Keratinocyte (primary cell): Measurements from ENCODE around the gene MEA1. TPM values are rescaled to one million over a fixed set of nuclear protein-coding genes. Genes with fewer than 3 reads are reported as not detected.

Experiments used
- DNase-seq: peaks from one replicate; pipeline ENCODE4 v3.0.0-alpha.2; 2011; ENCODE audit warnings: low read depth, missing footprints, low spot score
- FAIRE-seq: peaks from 2 replicates; lab custom pipeline; 2011; peaks lifted over from hg19 to GRCh38; lab: Jason Lieb, UNC
- H2AFZ ChIP-seq: 2 replicates; pipeline ENCODE4 v1.6.0; 2012; ENCODE audit warnings: low read length, control low read depth, inconsistent platforms; ENCODE audit not compliant: control insufficient read depth
- H3K27ac ChIP-seq: 2 replicates; pipeline ENCODE4 v1.5.1; 2011; ENCODE audit warnings: low read length; ENCODE audit not compliant: control insufficient read depth, insufficient read depth
- H3K27me3 ChIP-seq: 3 replicates; pipeline ENCODE4 v1.6.0; 2011; ENCODE audit warnings: low read length; ENCODE audit not compliant: control insufficient read depth, insufficient read depth; ENCODE audit errors: extremely low read depth
- H3K36me3 ChIP-seq, 2 experiments: 2 replicates in 1 of 2; 3 replicates in 1 of 2; pipeline ENCODE4 v1.5.1; 2011; ENCODE audit warnings: low read length in 2 of 2, mild to moderate bottlenecking in 1 of 2; ENCODE audit not compliant: control insufficient read depth in 2 of 2, insufficient read depth in 2 of 2; ENCODE audit errors: extremely low read depth in 1 of 2
- H3K4me1 ChIP-seq: 3 replicates; pipeline ENCODE4 v1.5.1; 2011; ENCODE audit warnings: low read length; ENCODE audit not compliant: control insufficient read depth, insufficient read depth; ENCODE audit errors: extremely low read depth
- H3K4me2 ChIP-seq: 3 replicates; pipeline ENCODE4 v1.6.0; 2011; ENCODE audit warnings: low read depth, low read length; ENCODE audit not compliant: control insufficient read depth, insufficient read depth; ENCODE audit errors: extremely low read depth
- H3K4me3 ChIP-seq, 3 experiments: fragments of 200-600 bp in 1 of 3; sonication (generic) in 1 of 3; 2 replicates in 2 of 3; 3 replicates in 1 of 3; pipeline ENCODE4 v1.5.1; 2011 to 2016; ENCODE audit warnings: low read length in 3 of 3, mild to moderate bottlenecking in 3 of 3, control low read depth in 2 of 3, inconsistent platforms in 1 of 3, low read depth in 1 of 3, mixed read lengths in 1 of 3, mixed run types in 1 of 3, moderate library complexity in 1 of 3; ENCODE audit not compliant: control insufficient read depth in 2 of 3, insufficient read depth in 2 of 3; ENCODE audit errors: extremely low read depth in 1 of 3
- H3K79me2 ChIP-seq: 2 replicates; pipeline ENCODE4 v1.6.0; 2012; ENCODE audit warnings: low read length; ENCODE audit not compliant: control insufficient read depth, insufficient read depth
- H3K9ac ChIP-seq: 3 replicates; pipeline ENCODE4 v1.6.0; 2011; ENCODE audit warnings: low read length; ENCODE audit not compliant: control insufficient read depth, insufficient read depth; ENCODE audit errors: extremely low read depth
- H3K9me1 ChIP-seq: 3 replicates; pipeline ENCODE4 v1.6.0; 2011; ENCODE audit warnings: low read length; ENCODE audit not compliant: control insufficient read depth, insufficient read depth; ENCODE audit errors: extremely low read depth
- H3K9me3 ChIP-seq: 2 replicates; pipeline ENCODE4 v1.5.1; 2012; ENCODE audit warnings: low read depth, low read length; ENCODE audit not compliant: control insufficient read depth
- H4K20me1 ChIP-seq: 3 replicates; pipeline ENCODE4 v1.6.0; 2011; ENCODE audit warnings: low read length; ENCODE audit not compliant: control insufficient read depth, insufficient read depth; ENCODE audit errors: extremely low read depth
- CTCF ChIP-seq, 3 experiments: IDR thresholded peaks in 1 of 3; conservative IDR thresholded peaks in 1 of 3; optimal IDR thresholded peaks in 1 of 3; 2 replicates in 2 of 3; 3 replicates in 1 of 3; pipeline versions ENCODE3 to v1.5.1; 2011; ENCODE audit warnings: low read length in 3 of 3, mild to moderate bottlenecking in 3 of 3, moderate library complexity in 2 of 3, control low read depth in 1 of 3, inconsistent platforms in 1 of 3; ENCODE audit not compliant: insufficient read depth in 2 of 3; ENCODE audit errors: extremely low read depth in 1 of 3
- EZH2 ChIP-seq: IDR thresholded peaks from one replicate; pipeline ENCODE4 v1.6.1; 2012; ENCODE audit warnings: inconsistent platforms, mild to moderate bottlenecking, low read length, moderate library complexity
- dilution Hi-C: fragments of 300-500 bp; cut with MboI; formaldehyde crosslinking; loops from one replicate; pipeline ENCODE4 v1.7.0; 2020; ENCODE audit warnings: low sequenced_read_pairs; ENCODE audit not compliant: extremely low pct_ligation_motif_present
- polyA plus RNA-seq, 5 experiments: library from polyadenylated mRNA; depleted of rRNA in 3 of 5; stranded (reverse) in 3 of 5; stranded (forward) in 1 of 5; unstranded in 1 of 5; fragments of >200 nt; gene quantifications; 1 replicate in 1 of 5; 2 replicates in 3 of 5; 3 replicates in 1 of 5; pipeline versions ENCODE4 v1.2.1 to v1.2.3, GENCODE V29; 2011 to 2012; ENCODE audit warnings: missing spikeins in 2 of 5, low read depth in 1 of 5, low replicate concordance in 1 of 5

Gene MEA1
- polyA plus RNA-seq, 1 donor (not counting 4 experiments of a cell fraction or from before 2014, with no cell fraction given) = 76.1 TPM

GRCh38 chr6:43036712-43037111 is 23.0 kb upstream of the MEA1 start:
- H3K4me2 ChIP-seq = no peak overlapping the region
- DNase-seq (no peak), FAIRE-seq (no peak)
- no peak overlapping the region for H2AFZ ChIP-seq
- H3K9me3 ChIP-seq = no peaks in the 10 kb centered on the region
- H3K27me3 ChIP-seq = no peaks in the 10 kb centered on the region
- no peak overlapping the region for H3K4me3 ChIP-seq
- H3K27ac ChIP-seq = no peak overlapping the region
- peaks cover 2% of the 10 kb centered on the region for H4K20me1 ChIP-seq
- dilution Hi-C loops = no loop called here
- H3K9me1 ChIP-seq = no peaks in the 10 kb centered on the region
- H3K36me3 ChIP-seq = peaks cover 30 to 32% of the 10 kb centered on the region in 2 experiments
- TF ChIP-seq EZH2 (no peak), CTCF (optimal IDR thresholded peaks at IDR 0.05 in 1 of 3, IDR thresholded peaks at IDR 0.05 in 1 of 3, conservative IDR thresholded peaks at IDR 0.05 in 1 of 3; ENCODE audit: extremely low read depth in 1 of 3, insufficient read depth in 2 of 3, low read length in 3 of 3) (no peak)
- H3K4me1 ChIP-seq = no peaks in the 10 kb centered on the region
- H3K79me2 ChIP-seq = no peaks in the 10 kb centered on the region
- no peak overlapping the region for H3K9ac ChIP-seq

- Histone ChIP-seq H3K9me3 (no peaks in the 10 kb centered on the region), H3K36me3 (peaks cover 29 to 30% of the 10 kb centered on the region in 2 experiments), H3K4me3 (no peak overlapping the region), H2AFZ (no peak overlapping the region), H3K79me2 (no peaks in the 10 kb centered on the region), H3K9me1 (no peaks in the 10 kb centered on the region), H3K9ac (no peak overlapping the region), H3K27me3 (no peaks in the 10 kb centered on the region), H3K4me1 (no peaks in the 10 kb centered on the region), H4K20me1 (peaks cover 2% of the 10 kb centered on the region), H3K4me2 (no peak overlapping the region), H3K27ac (no peak overlapping the region)
- dilution Hi-C loops = no loop called here
- TF ChIP-seq CTCF (optimal IDR thresholded peaks at IDR 0.05 in 1 of 3, IDR thresholded peaks at IDR 0.05 in 1 of 3, conservative IDR thresholded peaks at IDR 0.05 in 1 of 3; ENCODE audit: extremely low read depth in 1 of 3, insufficient read depth in 2 of 3, low read length in 3 of 3) (no peak), EZH2 (no peak)
- DNase-seq = no peak
- FAIRE-seq = no peak
Measured at GRCh38 chr6:43035495-43036194, 21.9 kb upstream of the MEA1 start.
